ENCODE results near the gene OPRD1. TPM values are rescaled to one million over a fixed set of nuclear protein-coding genes. Genes with fewer than 3 reads are reported as not detected.

Gene OPRD1
- total and polyA plus RNA-seq, 2 donors, result 0.05 TPM

DNA sequence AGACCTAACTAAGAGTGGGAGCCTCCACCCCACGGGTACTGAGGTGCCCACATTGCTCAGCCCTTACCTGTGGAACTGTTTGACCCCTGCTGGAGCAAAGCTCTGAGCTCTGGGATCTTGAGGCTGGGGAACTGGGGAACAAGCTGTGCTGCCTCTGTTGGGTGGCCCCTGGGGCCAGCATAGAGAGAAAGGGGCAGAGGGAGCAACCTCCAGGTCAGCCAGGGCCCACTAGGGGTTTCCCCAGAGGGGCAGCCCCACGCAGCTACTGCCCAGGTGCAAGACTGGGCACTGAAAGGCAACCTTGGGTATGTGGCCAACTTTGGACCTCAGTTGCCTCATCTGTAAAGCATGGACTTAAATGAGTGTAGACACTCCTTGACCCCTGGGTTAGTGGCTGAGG lies 78.9 kb downstream of the OPRD1 start:
- Histone ChIP-seq H3K27ac (ENCODE audit: low read depth in 1 of 2, low read length in 1 of 2) (no peak overlapping the region), H3K9me3 (ENCODE audit: control insufficient read depth in 2 of 2, insufficient read depth in 1 of 2, low read length in 1 of 2) (no peaks in the 10 kb centered on the region), H3K27me3 (ENCODE audit: control insufficient read depth in 2 of 2, insufficient read depth in 1 of 2, low read length in 1 of 2) (no peaks in the 10 kb centered on the region), H3K36me3 (ENCODE audit: control insufficient read depth in 2 of 2, insufficient read depth in 2 of 2, low read length in 1 of 2) (peaks cover 0 to 6% of the 10 kb centered on the region in 2 donors), H3K4me3 (ENCODE audit: low read length in 2 of 2) (no peak overlapping the region), H3K4me1 (ENCODE audit: control insufficient read depth in 2 of 2, insufficient read depth in 2 of 2, low read length in 2 of 2) (peaks cover 7 to 19% of the 10 kb centered on the region in 2 donors)
- 95% methylated on average over 2 of the region's 2 CpGs for WGBS
- no peak for DNase-seq (ENCODE audit: low read depth in 6 of 9, low spot score in 9 of 9)

DNA sequence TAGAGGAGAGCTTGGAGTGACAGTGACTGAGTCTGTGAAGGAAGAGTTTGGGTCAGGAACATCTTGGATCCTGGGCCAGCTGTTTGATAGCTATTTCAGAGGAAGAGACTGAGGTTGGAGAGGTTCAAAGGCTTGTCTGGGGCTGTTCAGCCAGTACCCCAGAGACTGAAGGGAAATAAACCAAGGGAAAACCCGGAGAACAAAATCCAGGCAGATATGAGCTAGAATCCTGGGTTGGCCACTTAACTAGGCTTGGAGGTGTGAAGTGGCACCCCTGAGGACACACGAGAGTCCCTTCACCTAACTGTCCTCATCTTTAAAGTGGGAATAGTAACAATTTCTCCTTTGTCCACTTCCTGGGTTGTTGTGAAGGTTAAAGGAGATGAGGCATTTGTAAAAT lies 79.3 kb downstream of the OPRD1 start:
- Histone ChIP-seq H3K36me3 (ENCODE audit: control insufficient read depth in 2 of 2, insufficient read depth in 2 of 2, low read length in 1 of 2) (peaks cover 0 to 6% of the 10 kb centered on the region in 2 donors), H3K4me1 (ENCODE audit: control insufficient read depth in 2 of 2, insufficient read depth in 2 of 2, low read length in 2 of 2) (peaks cover 7 to 14% of the 10 kb centered on the region in 2 donors), H3K27me3 (ENCODE audit: control insufficient read depth in 2 of 2, insufficient read depth in 1 of 2, low read length in 1 of 2) (no peaks in the 10 kb centered on the region), H3K27ac (ENCODE audit: low read depth in 1 of 2, low read length in 1 of 2) (no peak overlapping the region), H3K4me3 (ENCODE audit: low read length in 2 of 2) (no peak overlapping the region), H3K9me3 (ENCODE audit: control insufficient read depth in 2 of 2, insufficient read depth in 1 of 2, low read length in 1 of 2) (no peaks in the 10 kb centered on the region)
- DNase-seq (ENCODE audit: low read depth in 6 of 9, low spot score in 9 of 9), result no peak
- WGBS, result 95% methylated on average over 2 of the region's 2 CpGs

DNA sequence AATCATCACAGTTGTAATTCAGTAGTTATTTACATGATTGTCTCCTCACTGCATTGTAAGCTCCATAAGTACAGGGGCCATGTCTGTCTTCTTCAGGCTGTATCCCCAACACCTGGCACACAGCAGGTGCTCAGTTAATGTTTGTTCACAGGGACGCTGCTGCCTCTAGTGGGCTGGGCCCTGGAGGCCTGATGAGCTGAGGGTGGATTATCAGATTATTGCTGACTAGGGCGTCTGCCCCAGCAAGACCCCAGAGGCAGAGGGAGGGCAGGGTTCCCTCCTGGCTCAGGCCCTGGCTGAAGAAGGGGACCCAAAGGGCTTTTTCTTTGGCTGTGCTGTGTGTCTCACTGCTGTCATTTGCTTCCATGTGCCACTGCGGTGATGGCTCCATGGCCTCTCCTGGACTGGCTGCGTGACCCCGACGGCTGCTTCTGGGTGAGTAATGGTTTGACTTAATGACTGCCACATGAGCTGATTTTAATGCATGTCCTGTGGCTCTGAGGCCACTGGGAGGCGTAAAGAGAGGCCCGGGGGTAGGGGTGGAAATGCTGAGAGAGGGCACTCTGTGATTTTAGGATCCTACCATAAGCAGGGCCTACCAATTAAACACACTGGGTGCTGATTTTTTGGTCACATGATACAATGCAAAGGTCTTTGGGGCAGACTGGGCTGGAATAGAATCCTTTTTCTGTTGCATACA lies 81.6 kb downstream of the OPRD1 start:
- DNase-seq (ENCODE audit: low read depth in 6 of 9, low spot score in 9 of 9), result no peak
- no peak overlapping the region for H3K27ac ChIP-seq (ENCODE audit: low read depth in 1 of 2, low read length in 1 of 2)
- H3K9me3 ChIP-seq (ENCODE audit: control insufficient read depth in 2 of 2, insufficient read depth in 1 of 2, low read length in 1 of 2), result no peaks in the 10 kb centered on the region
- peaks cover 0 to 2% of the 10 kb centered on the region in 2 donors for H3K4me1 ChIP-seq (ENCODE audit: control insufficient read depth in 2 of 2, insufficient read depth in 2 of 2, low read length in 2 of 2)
- no peaks in the 10 kb centered on the region for H3K27me3 ChIP-seq (ENCODE audit: control insufficient read depth in 2 of 2, insufficient read depth in 1 of 2, low read length in 1 of 2)
- peaks cover 0 to 6% of the 10 kb centered on the region in 2 donors for H3K36me3 ChIP-seq (ENCODE audit: control insufficient read depth in 2 of 2, insufficient read depth in 2 of 2, low read length in 1 of 2)
- 96% methylated on average over 8 of the region's 8 CpGs for WGBS
- H3K4me3 ChIP-seq (ENCODE audit: low read length in 2 of 2), result no peak overlapping the region

DNA sequence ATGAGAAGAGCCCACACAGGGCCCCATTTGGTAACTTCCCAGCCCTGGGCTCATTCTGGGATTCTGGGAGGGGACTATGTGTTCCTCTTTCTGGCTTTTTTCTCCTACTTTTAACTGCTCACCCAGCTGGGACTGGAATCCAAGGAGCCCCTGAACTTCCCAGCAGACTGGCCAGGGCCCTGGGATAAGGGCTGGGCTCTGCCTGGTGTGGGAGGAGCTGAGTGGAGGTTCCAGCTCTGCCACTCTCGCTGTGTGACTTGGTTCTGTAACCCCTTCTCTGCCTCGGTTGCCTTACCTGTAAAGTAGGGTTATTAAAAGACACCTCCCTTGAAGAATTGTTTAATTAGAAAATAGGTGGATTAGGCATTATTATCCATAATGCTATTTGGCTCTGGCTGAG lies 82.8 kb downstream of the OPRD1 start:
- no peak for DNase-seq (ENCODE audit: low read depth in 6 of 9, low spot score in 9 of 9)
- no peaks in the 10 kb centered on the region for H3K4me1 ChIP-seq (ENCODE audit: control insufficient read depth in 2 of 2, insufficient read depth in 2 of 2, low read length in 2 of 2)
- no peaks in the 10 kb centered on the region for H3K27me3 ChIP-seq (ENCODE audit: control insufficient read depth in 2 of 2, insufficient read depth in 1 of 2, low read length in 1 of 2)
- WGBS, result 98% methylated on average over 2 of the region's 2 CpGs
- no peak overlapping the region for H3K27ac ChIP-seq (ENCODE audit: low read depth in 1 of 2, low read length in 1 of 2)
- H3K36me3 ChIP-seq (ENCODE audit: control insufficient read depth in 2 of 2, insufficient read depth in 2 of 2, low read length in 1 of 2), result peaks cover 0 to 6% of the 10 kb centered on the region in 2 donors
- H3K4me3 ChIP-seq (ENCODE audit: low read length in 2 of 2), result no peak overlapping the region
- no peaks in the 10 kb centered on the region for H3K9me3 ChIP-seq (ENCODE audit: control insufficient read depth in 2 of 2, insufficient read depth in 1 of 2, low read length in 1 of 2)

DNA sequence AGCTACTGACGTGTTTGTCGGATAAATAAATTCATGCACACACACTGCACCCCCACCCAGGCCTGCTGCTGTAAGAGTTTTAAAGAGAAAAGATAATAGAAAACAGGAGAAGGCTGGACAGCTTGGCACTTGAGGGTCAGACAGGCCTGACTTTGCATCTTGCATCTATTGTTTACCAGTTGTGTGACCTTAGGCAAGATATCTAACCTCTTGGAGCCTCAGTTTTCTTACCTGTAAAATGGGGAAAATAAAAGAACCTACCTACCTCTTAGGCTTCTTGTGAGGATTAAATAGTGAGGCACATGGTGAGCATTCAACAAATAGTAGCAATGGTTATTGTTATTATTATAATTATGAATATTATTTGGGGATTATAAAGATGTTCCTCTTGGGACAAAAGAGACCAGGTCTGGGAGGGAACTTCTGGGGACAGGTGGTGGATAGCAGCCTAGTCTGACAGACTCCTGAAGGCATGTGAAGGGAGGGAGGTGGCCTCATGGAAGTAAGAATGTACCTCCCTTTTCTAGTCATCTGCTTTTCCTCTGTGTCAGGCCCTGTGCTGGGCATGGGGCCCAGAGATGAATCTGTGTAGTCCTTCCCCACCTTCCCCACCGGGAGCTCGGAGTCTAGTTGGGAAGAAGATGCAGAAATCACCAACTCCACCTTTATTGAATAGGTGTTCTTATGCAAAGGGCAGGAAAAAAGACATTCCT lies 84.1 kb downstream of the OPRD1 start:
- H3K36me3 ChIP-seq (ENCODE audit: control insufficient read depth in 2 of 2, insufficient read depth in 2 of 2, low read length in 1 of 2), result peaks cover 0 to 6% of the 10 kb centered on the region in 2 donors
- H3K4me1 ChIP-seq (ENCODE audit: control insufficient read depth in 2 of 2, insufficient read depth in 2 of 2, low read length in 2 of 2), result no peaks in the 10 kb centered on the region
- no peak for DNase-seq (ENCODE audit: low read depth in 6 of 9, low spot score in 9 of 9)
- 98% methylated on average over 4 of the region's 4 CpGs for WGBS
- H3K27ac ChIP-seq (ENCODE audit: low read depth in 1 of 2, low read length in 1 of 2), result no peak overlapping the region
- H3K27me3 ChIP-seq (ENCODE audit: control insufficient read depth in 2 of 2, insufficient read depth in 1 of 2, low read length in 1 of 2), result no peaks in the 10 kb centered on the region
- no peaks in the 10 kb centered on the region for H3K9me3 ChIP-seq (ENCODE audit: control insufficient read depth in 2 of 2, insufficient read depth in 1 of 2, low read length in 1 of 2)
- H3K4me3 ChIP-seq (ENCODE audit: low read length in 2 of 2), result no peak overlapping the region

DNA sequence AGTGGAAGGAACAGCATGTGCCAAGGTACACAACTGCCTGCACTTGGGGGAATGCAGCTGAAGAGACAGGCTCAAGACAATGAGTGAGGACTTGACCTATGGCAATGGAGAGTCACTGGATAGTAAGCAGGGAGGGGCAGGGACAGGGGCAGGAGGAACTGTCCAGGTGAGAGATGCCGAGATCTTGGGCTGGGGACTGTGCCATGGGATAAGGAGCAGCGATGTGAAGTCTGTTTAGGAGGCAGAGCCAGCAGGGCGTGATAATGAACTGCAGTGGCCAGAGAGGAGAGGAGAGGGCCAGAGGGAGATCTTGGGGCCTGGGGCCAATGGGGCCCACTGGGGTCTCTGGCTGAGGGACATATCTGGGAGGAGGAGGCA lies 84.6 kb downstream of the OPRD1 start:
- Histone ChIP-seq H3K27ac (ENCODE audit: low read depth in 1 of 2, low read length in 1 of 2) (no peak overlapping the region), H3K4me1 (ENCODE audit: control insufficient read depth in 2 of 2, insufficient read depth in 2 of 2, low read length in 2 of 2) (no peaks in the 10 kb centered on the region), H3K27me3 (ENCODE audit: control insufficient read depth in 2 of 2, insufficient read depth in 1 of 2, low read length in 1 of 2) (no peaks in the 10 kb centered on the region), H3K36me3 (ENCODE audit: control insufficient read depth in 2 of 2, insufficient read depth in 2 of 2, low read length in 1 of 2) (peaks cover 0 to 6% of the 10 kb centered on the region in 2 donors), H3K9me3 (ENCODE audit: control insufficient read depth in 2 of 2, insufficient read depth in 1 of 2, low read length in 1 of 2) (no peaks in the 10 kb centered on the region), H3K4me3 (ENCODE audit: low read length in 2 of 2) (no peak overlapping the region)
- no peak for DNase-seq (ENCODE audit: low read depth in 6 of 9, low spot score in 9 of 9)
- 62% methylated on average over 3 of the region's 3 CpGs for WGBS

DNA sequence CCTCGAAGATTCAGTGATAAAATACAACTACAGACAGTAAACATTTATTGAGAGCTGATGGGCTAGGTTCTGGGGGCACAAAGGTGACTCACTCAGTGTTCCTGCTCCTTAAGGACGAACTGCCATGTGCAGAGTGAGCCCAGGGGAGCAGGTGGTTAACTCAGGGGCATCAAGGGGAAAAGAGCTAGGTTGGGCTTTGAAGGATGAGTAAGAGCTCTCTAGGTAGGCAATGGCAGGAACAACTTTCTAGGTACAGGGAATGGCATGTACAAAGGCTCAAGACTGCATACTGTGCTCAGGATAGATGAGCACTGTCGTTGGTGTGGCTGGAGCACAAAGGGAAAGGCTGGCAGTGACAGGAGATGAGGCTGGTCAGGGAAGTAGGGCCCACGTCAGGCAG lies 85.8 kb downstream of the OPRD1 start:
- H3K27ac ChIP-seq (ENCODE audit: low read depth in 1 of 2, low read length in 1 of 2), result no peak overlapping the region

DNA sequence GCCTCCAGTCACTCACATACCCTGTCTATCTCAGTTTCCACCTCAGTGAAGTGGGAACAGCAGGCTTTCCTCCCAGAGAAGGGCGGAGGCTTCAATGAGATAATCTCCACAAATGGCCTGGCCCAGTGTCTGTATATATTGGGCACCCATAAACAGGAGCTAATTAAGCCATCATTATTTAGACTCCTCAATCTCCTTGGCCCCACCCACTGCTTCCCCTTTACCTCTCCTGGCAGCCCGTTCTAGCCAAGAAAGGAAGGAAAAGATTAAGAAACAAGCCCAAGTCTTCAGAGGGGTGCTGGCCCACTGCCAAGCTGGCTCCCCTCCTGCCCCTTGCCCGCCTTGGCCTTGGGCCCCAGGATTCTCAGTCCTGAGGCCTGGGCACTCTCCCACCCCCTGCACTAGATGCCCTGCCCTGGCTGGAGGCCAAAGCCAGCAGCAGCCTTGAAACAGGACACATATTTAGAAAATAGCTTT lies 86.5 kb downstream of the OPRD1 start:
- Histone ChIP-seq H3K9me3 (ENCODE audit: control insufficient read depth in 2 of 2, insufficient read depth in 1 of 2, low read length in 1 of 2) (no peaks in the 10 kb centered on the region), H3K4me3 (ENCODE audit: low read length in 2 of 2) (no peak overlapping the region), H3K27ac (ENCODE audit: low read depth in 1 of 2, low read length in 1 of 2) (no peak overlapping the region), H3K27me3 (ENCODE audit: control insufficient read depth in 2 of 2, insufficient read depth in 1 of 2, low read length in 1 of 2) (no peaks in the 10 kb centered on the region), H3K4me1 (ENCODE audit: control insufficient read depth in 2 of 2, insufficient read depth in 2 of 2, low read length in 2 of 2) (no peaks in the 10 kb centered on the region), H3K36me3 (ENCODE audit: control insufficient read depth in 2 of 2, insufficient read depth in 2 of 2, low read length in 1 of 2) (peaks cover 0 to 6% of the 10 kb centered on the region in 2 donors)
- no peak for DNase-seq (ENCODE audit: low read depth in 6 of 9, low spot score in 9 of 9)
- WGBS, result 57% methylated on average over 3 of the region's 3 CpGs

More for the DNA sequence above, 85.8 kb downstream of the OPRD1 start:
- no peaks in the 10 kb centered on the region for H3K9me3 ChIP-seq (ENCODE audit: control insufficient read depth in 2 of 2, insufficient read depth in 1 of 2, low read length in 1 of 2)
- H3K27me3 ChIP-seq (ENCODE audit: control insufficient read depth in 2 of 2, insufficient read depth in 1 of 2, low read length in 1 of 2), result no peaks in the 10 kb centered on the region
- WGBS, result 93% methylated on average over 4 of the region's 4 CpGs
- no peak overlapping the region for H3K4me3 ChIP-seq (ENCODE audit: low read length in 2 of 2)
- peaks cover 0 to 6% of the 10 kb centered on the region in 2 donors for H3K36me3 ChIP-seq (ENCODE audit: control insufficient read depth in 2 of 2, insufficient read depth in 2 of 2, low read length in 1 of 2)
- no peaks in the 10 kb centered on the region for H3K4me1 ChIP-seq (ENCODE audit: control insufficient read depth in 2 of 2, insufficient read depth in 2 of 2, low read length in 2 of 2)
- no peak for DNase-seq (ENCODE audit: low read depth in 6 of 9, low spot score in 9 of 9)

DNA sequence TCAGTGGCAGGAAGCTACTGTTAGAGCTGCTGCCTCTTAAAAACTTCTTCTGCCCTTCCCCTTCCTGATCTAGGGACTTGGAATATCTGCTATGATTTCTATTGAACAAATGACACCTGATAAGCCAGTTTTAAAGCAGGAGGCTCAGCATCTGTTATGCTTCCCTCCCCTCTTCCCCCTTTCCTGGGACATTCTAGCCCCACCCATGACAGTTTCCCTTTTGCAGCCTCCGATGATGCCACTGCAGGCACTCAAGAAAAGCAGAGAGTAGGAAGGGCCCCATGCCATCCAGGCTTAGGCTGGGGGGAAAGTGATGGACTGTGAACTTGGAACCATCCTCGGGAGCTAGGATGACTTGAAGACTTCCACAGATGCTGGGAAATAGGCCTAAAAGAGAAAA lies 87.3 kb downstream of the OPRD1 start:
- no peak for DNase-seq (ENCODE audit: low read depth in 6 of 9, low spot score in 9 of 9)
- H3K9me3 ChIP-seq (ENCODE audit: control insufficient read depth in 2 of 2, insufficient read depth in 1 of 2, low read length in 1 of 2), result peaks cover 0 to under 1% of the 10 kb centered on the region in 2 donors
- no peak overlapping the region for H3K4me3 ChIP-seq (ENCODE audit: low read length in 2 of 2)
- 75% methylated on average over 2 of the region's 2 CpGs for WGBS
- H3K27ac ChIP-seq (ENCODE audit: low read depth in 1 of 2, low read length in 1 of 2), result no peak overlapping the region
- no peaks in the 10 kb centered on the region for H3K4me1 ChIP-seq (ENCODE audit: control insufficient read depth in 2 of 2, insufficient read depth in 2 of 2, low read length in 2 of 2)
- H3K27me3 ChIP-seq (ENCODE audit: control insufficient read depth in 2 of 2, insufficient read depth in 1 of 2, low read length in 1 of 2), result no peaks in the 10 kb centered on the region
- H3K36me3 ChIP-seq (ENCODE audit: control insufficient read depth in 2 of 2, insufficient read depth in 2 of 2, low read length in 1 of 2), result peaks cover 0 to 6% of the 10 kb centered on the region in 2 donors

Measured in thymus (tissue), 11 donors.